Keratinocyte (primary cell): Measurements from ENCODE around the gene CNTF. TPM values are rescaled to one million over a fixed set of nuclear protein-coding genes. Genes with fewer than 3 reads are reported as not detected.

ENCODE experiments used
- DNase-seq: peaks from one replicate; pipeline ENCODE4 v3.0.0-alpha.2; 2011; ENCODE audit warnings: low read depth, missing footprints, low spot score
- FAIRE-seq: peaks from 2 replicates; lab custom pipeline; 2011; peaks lifted over from hg19 to GRCh38; lab: Jason Lieb, UNC
- H2AFZ ChIP-seq: 2 replicates; pipeline ENCODE4 v1.6.0; 2012; ENCODE audit warnings: low read length, control low read depth, inconsistent platforms; ENCODE audit not compliant: control insufficient read depth
- H3K27ac ChIP-seq: 2 replicates; pipeline ENCODE4 v1.5.1; 2011; ENCODE audit warnings: low read length; ENCODE audit not compliant: control insufficient read depth, insufficient read depth
- H3K27me3 ChIP-seq: 3 replicates; pipeline ENCODE4 v1.6.0; 2011; ENCODE audit warnings: low read length; ENCODE audit not compliant: control insufficient read depth, insufficient read depth; ENCODE audit errors: extremely low read depth
- H3K36me3 ChIP-seq, 2 experiments: 2 replicates in 1 of 2; 3 replicates in 1 of 2; pipeline ENCODE4 v1.5.1; 2011; ENCODE audit warnings: low read length in 2 of 2, mild to moderate bottlenecking in 1 of 2; ENCODE audit not compliant: control insufficient read depth in 2 of 2, insufficient read depth in 2 of 2; ENCODE audit errors: extremely low read depth in 1 of 2
- H3K4me1 ChIP-seq: 3 replicates; pipeline ENCODE4 v1.5.1; 2011; ENCODE audit warnings: low read length; ENCODE audit not compliant: control insufficient read depth, insufficient read depth; ENCODE audit errors: extremely low read depth
- H3K4me2 ChIP-seq: 3 replicates; pipeline ENCODE4 v1.6.0; 2011; ENCODE audit warnings: low read depth, low read length; ENCODE audit not compliant: control insufficient read depth, insufficient read depth; ENCODE audit errors: extremely low read depth
- H3K4me3 ChIP-seq, 3 experiments: fragments of 200-600 bp in 1 of 3; sonication (generic) in 1 of 3; 2 replicates in 2 of 3; 3 replicates in 1 of 3; pipeline ENCODE4 v1.5.1; 2011 to 2016; ENCODE audit warnings: low read length in 3 of 3, mild to moderate bottlenecking in 3 of 3, control low read depth in 2 of 3, inconsistent platforms in 1 of 3, low read depth in 1 of 3, mixed read lengths in 1 of 3, mixed run types in 1 of 3, moderate library complexity in 1 of 3; ENCODE audit not compliant: control insufficient read depth in 2 of 3, insufficient read depth in 2 of 3; ENCODE audit errors: extremely low read depth in 1 of 3
- H3K79me2 ChIP-seq: 2 replicates; pipeline ENCODE4 v1.6.0; 2012; ENCODE audit warnings: low read length; ENCODE audit not compliant: control insufficient read depth, insufficient read depth
- H3K9ac ChIP-seq: 3 replicates; pipeline ENCODE4 v1.6.0; 2011; ENCODE audit warnings: low read length; ENCODE audit not compliant: control insufficient read depth, insufficient read depth; ENCODE audit errors: extremely low read depth
- H3K9me1 ChIP-seq: 3 replicates; pipeline ENCODE4 v1.6.0; 2011; ENCODE audit warnings: low read length; ENCODE audit not compliant: control insufficient read depth, insufficient read depth; ENCODE audit errors: extremely low read depth
- H3K9me3 ChIP-seq: 2 replicates; pipeline ENCODE4 v1.5.1; 2012; ENCODE audit warnings: low read depth, low read length; ENCODE audit not compliant: control insufficient read depth
- H4K20me1 ChIP-seq: 3 replicates; pipeline ENCODE4 v1.6.0; 2011; ENCODE audit warnings: low read length; ENCODE audit not compliant: control insufficient read depth, insufficient read depth; ENCODE audit errors: extremely low read depth
- EZH2 ChIP-seq: IDR thresholded peaks from one replicate; pipeline ENCODE4 v1.6.1; 2012; ENCODE audit warnings: inconsistent platforms, mild to moderate bottlenecking, low read length, moderate library complexity
- dilution Hi-C: fragments of 300-500 bp; cut with MboI; formaldehyde crosslinking; loops from one replicate; pipeline ENCODE4 v1.7.0; 2020; ENCODE audit warnings: low sequenced_read_pairs; ENCODE audit not compliant: extremely low pct_ligation_motif_present
- polyA plus RNA-seq, 5 experiments: library from polyadenylated mRNA; depleted of rRNA in 3 of 5; stranded (reverse) in 3 of 5; stranded (forward) in 1 of 5; unstranded in 1 of 5; fragments of >200 nt; gene quantifications; 1 replicate in 1 of 5; 2 replicates in 3 of 5; 3 replicates in 1 of 5; pipeline versions ENCODE4 v1.2.1 to v1.2.3, GENCODE V29; 2011 to 2012; ENCODE audit warnings: missing spikeins in 2 of 5, low read depth in 1 of 5, low replicate concordance in 1 of 5
- TF ChIP-seq, protein P1 (sequence below), 3 experiments: IDR thresholded peaks in 1 of 3; conservative IDR thresholded peaks in 1 of 3; optimal IDR thresholded peaks in 1 of 3; 2 replicates in 2 of 3; 3 replicates in 1 of 3; pipeline versions ENCODE3 to v1.5.1; 2011; ENCODE audit warnings: low read length in 3 of 3, mild to moderate bottlenecking in 3 of 3, moderate library complexity in 2 of 3, control low read depth in 1 of 3, inconsistent platforms in 1 of 3; ENCODE audit not compliant: insufficient read depth in 2 of 3; ENCODE audit errors: extremely low read depth in 1 of 3

Gene CNTF
- polyA plus RNA-seq, 1 donor (not counting 4 experiments of a cell fraction or from before 2014, with no cell fraction given), result 1.9 TPM

DNA sequence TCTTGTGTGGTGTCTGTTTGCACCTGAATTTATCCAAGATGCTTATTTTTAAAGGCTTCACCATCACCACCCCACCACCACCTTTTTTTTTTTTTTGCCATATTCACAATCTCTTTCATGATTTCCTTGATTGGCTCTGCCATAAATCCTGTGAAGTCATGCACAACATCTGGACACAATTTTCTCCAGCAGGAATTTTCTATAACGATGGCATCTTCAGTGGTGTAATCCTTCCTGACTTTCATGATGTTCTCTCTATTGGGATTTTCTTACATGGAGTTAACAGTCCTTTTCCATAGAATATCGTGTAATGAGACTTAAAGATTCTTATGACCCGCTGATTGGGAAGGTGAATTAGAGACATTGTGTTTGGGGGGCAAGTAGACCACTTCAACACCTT is 25.8 kb upstream of the CNTF start:
- no peak overlapping the region for H3K4me3 ChIP-seq
- no peak for TF ChIP-seq EZH2
- TF ChIP-seq, protein P1, sequence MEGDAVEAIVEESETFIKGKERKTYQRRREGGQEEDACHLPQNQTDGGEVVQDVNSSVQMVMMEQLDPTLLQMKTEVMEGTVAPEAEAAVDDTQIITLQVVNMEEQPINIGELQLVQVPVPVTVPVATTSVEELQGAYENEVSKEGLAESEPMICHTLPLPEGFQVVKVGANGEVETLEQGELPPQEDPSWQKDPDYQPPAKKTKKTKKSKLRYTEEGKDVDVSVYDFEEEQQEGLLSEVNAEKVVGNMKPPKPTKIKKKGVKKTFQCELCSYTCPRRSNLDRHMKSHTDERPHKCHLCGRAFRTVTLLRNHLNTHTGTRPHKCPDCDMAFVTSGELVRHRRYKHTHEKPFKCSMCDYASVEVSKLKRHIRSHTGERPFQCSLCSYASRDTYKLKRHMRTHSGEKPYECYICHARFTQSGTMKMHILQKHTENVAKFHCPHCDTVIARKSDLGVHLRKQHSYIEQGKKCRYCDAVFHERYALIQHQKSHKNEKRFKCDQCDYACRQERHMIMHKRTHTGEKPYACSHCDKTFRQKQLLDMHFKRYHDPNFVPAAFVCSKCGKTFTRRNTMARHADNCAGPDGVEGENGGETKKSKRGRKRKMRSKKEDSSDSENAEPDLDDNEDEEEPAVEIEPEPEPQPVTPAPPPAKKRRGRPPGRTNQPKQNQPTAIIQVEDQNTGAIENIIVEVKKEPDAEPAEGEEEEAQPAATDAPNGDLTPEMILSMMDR (optimal IDR thresholded peaks at IDR 0.05 in 1 of 3, IDR thresholded peaks at IDR 0.05 in 1 of 3, conservative IDR thresholded peaks at IDR 0.05 in 1 of 3; ENCODE audit: extremely low read depth in 1 of 3, insufficient read depth in 2 of 3, low read length in 3 of 3), result no peak
- no peaks in the 10 kb centered on the region for H3K9me3 ChIP-seq
- peaks cover 98% of the 10 kb centered on the region for H3K79me2 ChIP-seq
- no peak overlapping the region for H3K9ac ChIP-seq
- peaks cover 6% of the 10 kb centered on the region for H4K20me1 ChIP-seq
- no peak overlapping the region for H3K27ac ChIP-seq
- FAIRE-seq (no peak), DNase-seq (no peak)
- no peaks in the 10 kb centered on the region for H3K4me1 ChIP-seq
- dilution Hi-C loops, result no loop called here
- H3K36me3 ChIP-seq, result peaks cover 3 to 6% of the 10 kb centered on the region in 2 experiments
- H2AFZ ChIP-seq, result no peak overlapping the region
- peaks cover 2% of the 10 kb centered on the region for H3K9me1 ChIP-seq
- H3K27me3 ChIP-seq, result no peaks in the 10 kb centered on the region
- H3K4me2 ChIP-seq, result no peak overlapping the region

DNA sequence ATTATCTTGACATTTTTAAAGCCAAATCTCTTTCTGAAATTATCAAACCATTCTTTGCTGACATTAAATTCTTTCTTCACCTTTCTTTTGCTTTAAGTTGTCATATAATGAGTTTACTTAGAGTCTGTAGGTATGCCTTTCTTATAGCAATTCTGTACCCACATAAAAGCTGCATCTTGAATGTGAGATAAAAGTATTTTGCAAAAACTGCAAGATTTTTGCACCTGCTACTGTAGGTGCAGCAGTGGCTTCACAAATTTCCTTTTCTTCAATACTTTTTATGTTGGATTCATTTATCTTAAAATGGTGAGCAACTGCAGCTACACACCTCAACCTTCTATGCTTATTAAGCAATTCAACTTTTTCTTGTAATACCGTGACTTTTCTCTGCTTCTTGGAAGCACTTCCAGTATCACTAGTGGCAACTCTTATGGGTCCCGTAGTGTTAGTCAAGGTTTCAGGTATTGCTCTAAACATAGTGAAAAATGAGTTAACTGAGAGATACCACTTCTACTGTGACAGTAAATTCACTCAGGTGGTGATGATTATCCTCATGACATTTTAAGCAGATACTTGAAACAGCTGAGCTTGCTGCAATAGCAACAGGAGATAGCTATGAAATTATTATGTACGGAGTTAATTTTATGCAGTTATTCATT is 24.9 kb upstream of the CNTF start:
- no peaks in the 10 kb centered on the region for H3K27me3 ChIP-seq
- no peaks in the 10 kb centered on the region for H3K4me1 ChIP-seq
- H3K36me3 ChIP-seq, result peaks cover 3 to 4% of the 10 kb centered on the region in 2 experiments
- dilution Hi-C loops, result no loop called here
- H3K27ac ChIP-seq, result no peak overlapping the region
- H3K4me2 ChIP-seq, result no peak overlapping the region
- H3K9me1 ChIP-seq, result peaks cover under 1% of the 10 kb centered on the region
- TF ChIP-seq, protein P1 (optimal IDR thresholded peaks at IDR 0.05 in 1 of 3, IDR thresholded peaks at IDR 0.05 in 1 of 3, conservative IDR thresholded peaks at IDR 0.05 in 1 of 3; ENCODE audit: extremely low read depth in 1 of 3, insufficient read depth in 2 of 3, low read length in 3 of 3), result no peak
- TF ChIP-seq EZH2, result no peak
- H4K20me1 ChIP-seq, result peaks cover 9% of the 10 kb centered on the region
- H3K79me2 ChIP-seq, result peaks cover 98% of the 10 kb centered on the region
- no peak overlapping the region for H3K4me3 ChIP-seq
- no peak for DNase-seq
- FAIRE-seq, result no peak
- H3K9me3 ChIP-seq, result no peaks in the 10 kb centered on the region
- no peak overlapping the region for H3K9ac ChIP-seq
- no peak overlapping the region for H2AFZ ChIP-seq
